ENCODE measurements around the gene SKI.

- TF ChIP-seq, protein P1, sequence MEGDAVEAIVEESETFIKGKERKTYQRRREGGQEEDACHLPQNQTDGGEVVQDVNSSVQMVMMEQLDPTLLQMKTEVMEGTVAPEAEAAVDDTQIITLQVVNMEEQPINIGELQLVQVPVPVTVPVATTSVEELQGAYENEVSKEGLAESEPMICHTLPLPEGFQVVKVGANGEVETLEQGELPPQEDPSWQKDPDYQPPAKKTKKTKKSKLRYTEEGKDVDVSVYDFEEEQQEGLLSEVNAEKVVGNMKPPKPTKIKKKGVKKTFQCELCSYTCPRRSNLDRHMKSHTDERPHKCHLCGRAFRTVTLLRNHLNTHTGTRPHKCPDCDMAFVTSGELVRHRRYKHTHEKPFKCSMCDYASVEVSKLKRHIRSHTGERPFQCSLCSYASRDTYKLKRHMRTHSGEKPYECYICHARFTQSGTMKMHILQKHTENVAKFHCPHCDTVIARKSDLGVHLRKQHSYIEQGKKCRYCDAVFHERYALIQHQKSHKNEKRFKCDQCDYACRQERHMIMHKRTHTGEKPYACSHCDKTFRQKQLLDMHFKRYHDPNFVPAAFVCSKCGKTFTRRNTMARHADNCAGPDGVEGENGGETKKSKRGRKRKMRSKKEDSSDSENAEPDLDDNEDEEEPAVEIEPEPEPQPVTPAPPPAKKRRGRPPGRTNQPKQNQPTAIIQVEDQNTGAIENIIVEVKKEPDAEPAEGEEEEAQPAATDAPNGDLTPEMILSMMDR (IDR thresholded peaks at IDR 0.05; ENCODE audit: borderline replicate concordance, extremely low read depth, low read length, poor library complexity, severe bottlenecking), result no peak
- TF ChIP-seq EZH2 (IDR thresholded peaks at IDR 0.05; ENCODE audit: borderline replicate concordance, low read depth, low read length, severe bottlenecking), result no peak
Measured at GRCh38 chr1:2255420-2256369, 27.6 kb downstream of the SKI start.
